ENCODE data around the gene CAPZA1. TPM values are rescaled to one million over a fixed set of nuclear protein-coding genes. Genes with fewer than 3 reads are reported as not detected.

The CAPZA1 gene
- total RNA-seq, 1 donor from 2014 or later, result 129 TPM

GRCh38 chr1:112643080-112643479 is 23.4 kb downstream of the CAPZA1 start:
- no peaks in the 10 kb centered on the region for H3K9me3 Mint-ChIP-seq (ENCODE audit: unreplicated experiment)
- no peak for TF ChIP-seq CTCF (IDR thresholded peaks at IDR 0.05)
- no peak overlapping the region for H3K27ac Mint-ChIP-seq (ENCODE audit: unreplicated experiment)
- peaks cover 11% of the 10 kb centered on the region for H3K4me1 Mint-ChIP-seq (ENCODE audit: unreplicated experiment)
- peaks cover 15% of the 10 kb centered on the region for H3K36me3 Mint-ChIP-seq (ENCODE audit: unreplicated experiment)
- DNase-seq (ENCODE audit: extremely low spot score, unreplicated experiment), result no peak
- no peak overlapping the region for H3K4me3 Mint-ChIP-seq (ENCODE audit: unreplicated experiment)
- H3K27me3 Mint-ChIP-seq (ENCODE audit: unreplicated experiment), result no peaks in the 10 kb centered on the region

GRCh38 chr1:112646225-112646624 is 26.6 kb downstream of the CAPZA1 start:
- H3K9me3 Mint-ChIP-seq (ENCODE audit: unreplicated experiment), result no peaks in the 10 kb centered on the region
- TF ChIP-seq CTCF (IDR thresholded peaks at IDR 0.05), result no peak
- no peak overlapping the region for H3K4me3 Mint-ChIP-seq (ENCODE audit: unreplicated experiment)
- peaks cover 38% of the 10 kb centered on the region for H3K36me3 Mint-ChIP-seq (ENCODE audit: unreplicated experiment)
- peaks cover 7% of the 10 kb centered on the region for H3K4me1 Mint-ChIP-seq (ENCODE audit: unreplicated experiment)
- no peaks in the 10 kb centered on the region for H3K27me3 Mint-ChIP-seq (ENCODE audit: unreplicated experiment)
- H3K27ac Mint-ChIP-seq (ENCODE audit: unreplicated experiment), result no peak overlapping the region
- DNase-seq (ENCODE audit: extremely low spot score, unreplicated experiment), result no peak

- Mint-ChIP-seq H3K36me3 (ENCODE audit: unreplicated experiment) (peaks cover 46% of the 10 kb centered on the region), H3K4me1 (ENCODE audit: unreplicated experiment) (peaks cover 7% of the 10 kb centered on the region), H3K9me3 (ENCODE audit: unreplicated experiment) (no peaks in the 10 kb centered on the region), H3K27me3 (ENCODE audit: unreplicated experiment) (no peaks in the 10 kb centered on the region), H3K27ac (ENCODE audit: unreplicated experiment) (no peak overlapping the region), H3K4me3 (ENCODE audit: unreplicated experiment) (no peak overlapping the region)
- TF ChIP-seq CTCF (IDR thresholded peaks at IDR 0.05), result no peak
- no peak for DNase-seq (ENCODE audit: extremely low spot score, unreplicated experiment)
Measured at GRCh38 chr1:112651205-112651604, 31.6 kb downstream of the CAPZA1 start.

GRCh38 chr1:112665857-112666256 is 46.2 kb downstream of the CAPZA1 start:
- no peak for DNase-seq (ENCODE audit: extremely low spot score, unreplicated experiment)

GRCh38 chr1:112666946-112667345 is 47.3 kb downstream of the CAPZA1 start:
- H3K4me1 Mint-ChIP-seq (ENCODE audit: unreplicated experiment), result peaks cover 5% of the 10 kb centered on the region
- H3K27ac Mint-ChIP-seq (ENCODE audit: unreplicated experiment), result peak overlapping the region; percentile 18
- peaks cover 51% of the 10 kb centered on the region for H3K36me3 Mint-ChIP-seq (ENCODE audit: unreplicated experiment)

More at GRCh38 chr1:112665857-112666256, 46.2 kb downstream of the CAPZA1 start:
- Mint-ChIP-seq H3K27me3 (ENCODE audit: unreplicated experiment) (no peaks in the 10 kb centered on the region), H3K9me3 (ENCODE audit: unreplicated experiment) (no peaks in the 10 kb centered on the region), H3K36me3 (ENCODE audit: unreplicated experiment) (peaks cover 49% of the 10 kb centered on the region), H3K27ac (ENCODE audit: unreplicated experiment) (no peak overlapping the region), H3K4me3 (ENCODE audit: unreplicated experiment) (no peak overlapping the region), H3K4me1 (ENCODE audit: unreplicated experiment) (peaks cover 5% of the 10 kb centered on the region)
- TF ChIP-seq CTCF (IDR thresholded peaks at IDR 0.05), result no peak

More at GRCh38 chr1:112666946-112667345, 47.3 kb downstream of the CAPZA1 start:
- TF ChIP-seq CTCF (IDR thresholded peaks at IDR 0.05), result no peak
- Mint-ChIP-seq H3K9me3 (ENCODE audit: unreplicated experiment) (no peaks in the 10 kb centered on the region), H3K27me3 (ENCODE audit: unreplicated experiment) (no peaks in the 10 kb centered on the region), H3K4me3 (ENCODE audit: unreplicated experiment) (no peak overlapping the region)
- DNase-seq (ENCODE audit: extremely low spot score, unreplicated experiment), result no peak
